Esophagus muscularis mucosa (tissue), 4 donors: ENCODE measurements around the gene XPNPEP1. TPM values are rescaled to one million over a fixed set of nuclear protein-coding genes. Genes with fewer than 3 reads are reported as not detected.

Source experiments
- DNase-seq: peaks from one replicate; pipeline ENCODE4 v3.0.0-alpha.2; 2017; ENCODE audit errors: extremely low spot score
- H3K27ac ChIP-seq, 4 donors: fragments of 200-600 bp; sonication (generic); replicated peaks in 1 of 4; 1 replicate in 3 of 4; 2 replicates in 1 of 4; pipeline ENCODE4 v1.5.1; 2016 to 2019; ENCODE audit warnings: mild to moderate bottlenecking in 1 of 4
- H3K27me3 ChIP-seq, 4 donors: fragments of 200-600 bp; sonication (generic); one replicate each; pipeline versions ENCODE4 v1.5.1 to v1.6.0; 2016 to 2019
- H3K36me3 ChIP-seq, 4 donors: fragments of 200-600 bp; sonication (generic); one replicate each; pipeline ENCODE4 v1.5.1; 2016 to 2019
- H3K4me1 ChIP-seq, 4 donors: fragments of 200-600 bp; sonication (generic); one replicate each; pipeline ENCODE4 v1.5.1; 2016 to 2019
- H3K4me3 ChIP-seq, 4 donors: fragments of 200-600 bp; sonication (generic); 1 replicate in 2 of 4; 2 replicates in 2 of 4; pipeline ENCODE4 v1.5.1; 2016 to 2019; ENCODE audit warnings: mild to moderate bottlenecking in 4 of 4, moderate library complexity in 1 of 4
- H3K9me3 ChIP-seq, 4 donors: fragments of 200-600 bp; sonication (generic); 1 replicate in 3 of 4; 2 replicates in 1 of 4; pipeline ENCODE4 v1.5.1; 2016 to 2019
- CTCF ChIP-seq, 3 experiments: fragments of 200-600 bp in 2 of 3; fragments of 450-650 bp in 1 of 3; sonication (generic) in 2 of 3; IDR thresholded peaks; one replicate each; pipeline ENCODE4 v1.5.1; 2017 to 2019; ENCODE audit warnings: antibody characterized with exemption in 3 of 3, mild to moderate bottlenecking in 2 of 3, moderate library complexity in 1 of 3
- EP300 ChIP-seq: sonication (generic); formaldehyde crosslinking; IDR thresholded peaks from one replicate; pipeline ENCODE4 v1.6.1; 2017; ENCODE audit warnings: antibody characterized with exemption
- POLR2A ChIP-seq: fragments of 450-650 bp; IDR thresholded peaks from one replicate; pipeline ENCODE4 v1.6.1; 2017; ENCODE audit warnings: antibody characterized with exemption, moderate library complexity, mild to moderate bottlenecking, low read depth
- POLR2AphosphoS5 ChIP-seq, 2 donors: sonication (generic); formaldehyde crosslinking; IDR thresholded peaks; one replicate each; pipeline ENCODE4 v1.6.1; 2017; ENCODE audit warnings: antibody characterized with exemption in 2 of 2
- WGBS: methylation state at CpG from one replicate; pipeline ENCODE4 v1.1.5; 2018; 5-methylcytosine and 5-hydroxymethylcytosine counted together
- intact Hi-C: fragments of 100-400 bp; cut with DNase I; formaldehyde crosslinking; loops from one replicate; pipeline ENCODE4 v1.15.1; 2023
- total RNA-seq, 4 donors: library from RNA; depleted of rRNA; stranded (reverse); fragments of >200 nt; gene quantifications; one replicate each; pipeline versions ENCODE4 v1.1.0 to v1.2.1, GENCODE V29; 2016

Gene XPNPEP1
- total RNA-seq, 4 donors from 2014 or later = 43.2 to 61.9 (median 48.8) TPM

- no peaks in the 10 kb centered on the region for H3K36me3 ChIP-seq
- intact Hi-C loops = no loop called here
- no peak for DNase-seq
- TF ChIP-seq POLR2AphosphoS5 (IDR thresholded peaks at IDR 0.05) = no peak
- no peak for TF ChIP-seq EP300
- TF ChIP-seq POLR2A = no peak
- no peak for TF ChIP-seq CTCF (IDR thresholded peaks at IDR 0.05)
- H3K27ac ChIP-seq = no peak overlapping the region
- no peaks in the 10 kb centered on the region for H3K9me3 ChIP-seq
- peaks cover 0 to 8% (median 8%) of the 10 kb centered on the region in 4 donors for H3K4me1 ChIP-seq
- 90% methylated on average over 2 of the region's 2 CpGs for WGBS
- no peaks in the 10 kb centered on the region for H3K27me3 ChIP-seq
- H3K4me3 ChIP-seq = no peak overlapping the region
These were observed 34.7 kb upstream of the XPNPEP1 start for GRCh38 chr10:109958059-109958458.

GRCh38 chr10:109957092-109957797 is 33.9 kb upstream of the XPNPEP1 start:
- 93% methylated on average over 9 of the region's 9 CpGs for WGBS
- H3K36me3 ChIP-seq = no peaks in the 10 kb centered on the region

GRCh38 chr10:109956454-109957091 is 33.3 kb upstream of the XPNPEP1 start:
- TF ChIP-seq CTCF (IDR thresholded peaks at IDR 0.05) = peak in 2 of 3 experiments; percentile 30 to 42
- TF ChIP-seq EP300 = no peak
- no peak for TF ChIP-seq POLR2A
- TF ChIP-seq POLR2AphosphoS5 (IDR thresholded peaks at IDR 0.05) = no peak
- Histone ChIP-seq H3K4me3 (no peak overlapping the region), H3K9me3 (no peaks in the 10 kb centered on the region), H3K4me1 (peaks cover 0 to 1% (median under 1%) of the 10 kb centered on the region in 4 donors), H3K27me3 (no peaks in the 10 kb centered on the region), H3K36me3 (no peaks in the 10 kb centered on the region), H3K27ac (no peak overlapping the region)
- 97% methylated on average over 2 of the region's 2 CpGs for WGBS
- intact Hi-C loops = no loop called here
- DNase-seq = no peak

More at GRCh38 chr10:109957092-109957797, 33.9 kb upstream of the XPNPEP1 start:
- TF ChIP-seq POLR2A (no peak), EP300 (no peak), CTCF (IDR thresholded peaks at IDR 0.05) (no peak), POLR2AphosphoS5 (IDR thresholded peaks at IDR 0.05) (no peak)
- Histone ChIP-seq H3K27ac (no peak overlapping the region), H3K4me1 (peaks cover 0 to 8% (median 7%) of the 10 kb centered on the region in 4 donors), H3K4me3 (no peak overlapping the region), H3K9me3 (no peaks in the 10 kb centered on the region), H3K27me3 (no peaks in the 10 kb centered on the region)
- intact Hi-C loops = no loop called here
- no peak for DNase-seq

- no peak for DNase-seq
- Histone ChIP-seq H3K4me3 (no peak overlapping the region), H3K36me3 (no peaks in the 10 kb centered on the region), H3K27me3 (no peaks in the 10 kb centered on the region), H3K9me3 (no peaks in the 10 kb centered on the region), H3K4me1 (no peaks in the 10 kb centered on the region), H3K27ac (no peak overlapping the region)
- WGBS = 51% methylated on average over 2 of the region's 2 CpGs
- TF ChIP-seq CTCF (IDR thresholded peaks at IDR 0.05) = no peak
- no peak for TF ChIP-seq POLR2AphosphoS5 (IDR thresholded peaks at IDR 0.05)
- TF ChIP-seq POLR2A = no peak
- no peak for TF ChIP-seq EP300
- intact Hi-C loops = no loop called here
These were observed 30.5 kb upstream of the XPNPEP1 start for GRCh38 chr10:109953766-109954165.
